ENCODE results near the gene ROR1. TPM values are rescaled to one million over a fixed set of nuclear protein-coding genes. Genes with fewer than 3 reads are reported as not detected.

Gene ROR1
- total RNA-seq, 1 donor from 2014 or later = 81.4 TPM

- Mint-ChIP-seq H3K4me1 (peaks cover 48% of the 10 kb centered on the region), H3K36me3 (peaks cover 20% of the 10 kb centered on the region), H3K27me3 (ENCODE audit: low read depth) (no peaks in the 10 kb centered on the region), H3K27ac (peak overlapping the region; percentile 75), H3K4me3 (no peak overlapping the region), H3K9me3 (no peaks in the 10 kb centered on the region)
- TF ChIP-seq CTCF (IDR thresholded peaks at IDR 0.05; ENCODE audit: unreplicated experiment) = no peak
- no peak for DNase-seq (ENCODE audit: low spot score in 2 of 2, unreplicated experiment in 2 of 2)
Observed at GRCh38 chr1:64051796-64052195, 278.0 kb downstream of the ROR1 start.

GRCh38 chr1:64052777-64053176 is 279.0 kb downstream of the ROR1 start:
- H3K27ac Mint-ChIP-seq = peak overlapping the region; percentile 75
- DNase-seq (ENCODE audit: low spot score in 2 of 2, unreplicated experiment in 2 of 2) = no peak
- no peak for TF ChIP-seq CTCF (IDR thresholded peaks at IDR 0.05; ENCODE audit: unreplicated experiment)
- H3K9me3 Mint-ChIP-seq = peaks cover 7% of the 10 kb centered on the region
- H3K4me3 Mint-ChIP-seq = no peak overlapping the region
- peaks cover 39% of the 10 kb centered on the region for H3K4me1 Mint-ChIP-seq
- peaks cover 27% of the 10 kb centered on the region for H3K36me3 Mint-ChIP-seq
- no peaks in the 10 kb centered on the region for H3K27me3 Mint-ChIP-seq (ENCODE audit: low read depth)

- DNase-seq (ENCODE audit: low spot score in 2 of 2, unreplicated experiment in 2 of 2) = no peak
- TF ChIP-seq CTCF (IDR thresholded peaks at IDR 0.05; ENCODE audit: unreplicated experiment) = no peak
- peaks cover 22% of the 10 kb centered on the region for H3K9me3 Mint-ChIP-seq
Observed at GRCh38 chr1:64055310-64055709, 281.5 kb downstream of the ROR1 start.

GRCh38 chr1:64059556-64059955 is 285.7 kb downstream of the ROR1 start:
- Mint-ChIP-seq H3K9me3 (peaks cover 22% of the 10 kb centered on the region), H3K27ac (no peak overlapping the region), H3K4me3 (no peak overlapping the region), H3K36me3 (peaks cover 42% of the 10 kb centered on the region), H3K27me3 (ENCODE audit: low read depth) (no peaks in the 10 kb centered on the region), H3K4me1 (peaks cover 35% of the 10 kb centered on the region)
- no peak for TF ChIP-seq CTCF (IDR thresholded peaks at IDR 0.05; ENCODE audit: unreplicated experiment)
- no peak for DNase-seq (ENCODE audit: low spot score in 2 of 2, unreplicated experiment in 2 of 2)

More at GRCh38 chr1:64055310-64055709, 281.5 kb downstream of the ROR1 start:
- Mint-ChIP-seq H3K27me3 (ENCODE audit: low read depth) (no peaks in the 10 kb centered on the region), H3K27ac (no peak overlapping the region), H3K36me3 (peaks cover 41% of the 10 kb centered on the region), H3K4me3 (no peak overlapping the region), H3K4me1 (peaks cover 32% of the 10 kb centered on the region)

- H3K9me3 Mint-ChIP-seq = peaks cover 22% of the 10 kb centered on the region
- no peaks in the 10 kb centered on the region for H3K27me3 Mint-ChIP-seq (ENCODE audit: low read depth)
- peak overlapping the region; percentile 8 for H3K27ac Mint-ChIP-seq
- H3K4me3 Mint-ChIP-seq = no peak overlapping the region
- DNase-seq (ENCODE audit: low spot score in 2 of 2, unreplicated experiment in 2 of 2) = no peak
- H3K4me1 Mint-ChIP-seq = peaks cover 42% of the 10 kb centered on the region
- H3K36me3 Mint-ChIP-seq = peaks cover 33% of the 10 kb centered on the region
- TF ChIP-seq CTCF (IDR thresholded peaks at IDR 0.05; ENCODE audit: unreplicated experiment) = no peak
Observed at GRCh38 chr1:64060611-64061302, 286.9 kb downstream of the ROR1 start.

Data from mesothelial cell of epicardium (in vitro differentiated cells).